ENCODE data around the gene HMHB1.
A peak's percentile ranks its signal among the peaks of the same experiment; 100 is the strongest.

HMHB1 gene

DNA sequence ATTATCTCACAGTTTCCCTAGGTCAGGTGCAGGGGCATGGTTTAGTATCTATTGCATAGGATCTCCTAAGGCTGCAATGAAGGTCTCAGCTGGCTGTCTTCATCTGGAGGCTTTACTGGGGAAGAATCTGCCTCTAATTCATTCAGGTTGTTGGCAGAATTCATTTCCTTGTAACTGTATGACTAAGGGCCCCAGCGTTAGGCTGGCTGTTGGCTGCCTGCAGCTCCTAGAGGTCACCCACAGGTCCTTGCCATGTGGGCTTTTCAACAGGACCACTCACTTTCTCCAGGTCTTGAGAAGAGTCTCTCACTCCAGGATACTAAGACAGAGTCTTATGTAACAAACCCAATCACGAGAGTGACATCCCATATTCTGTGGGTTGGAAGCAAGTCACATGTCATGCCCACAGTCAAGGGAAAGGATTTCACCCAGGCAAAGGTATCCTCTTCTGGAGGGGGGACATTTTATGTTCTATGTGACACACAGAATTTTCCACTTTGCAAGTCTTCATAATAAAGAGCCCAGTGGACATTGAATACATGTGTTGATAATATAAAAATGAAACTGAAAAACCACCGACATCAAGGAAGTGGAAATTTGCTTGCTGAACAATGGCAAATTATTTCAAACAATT, 38.2 kb downstream of the HMHB1 start:
- H3K4me3 ChIP-seq (replicated peaks in 1 of 2; ENCODE audit: low read depth in 2 of 2, low read length in 2 of 2): no peak overlapping the region
- no peak for TF ChIP-seq CTCF (IDR thresholded peaks at IDR 0.05; ENCODE audit: low read depth, low read length)
- DNase-seq (ENCODE audit: low read depth in 2 of 2): no peak

DNA sequence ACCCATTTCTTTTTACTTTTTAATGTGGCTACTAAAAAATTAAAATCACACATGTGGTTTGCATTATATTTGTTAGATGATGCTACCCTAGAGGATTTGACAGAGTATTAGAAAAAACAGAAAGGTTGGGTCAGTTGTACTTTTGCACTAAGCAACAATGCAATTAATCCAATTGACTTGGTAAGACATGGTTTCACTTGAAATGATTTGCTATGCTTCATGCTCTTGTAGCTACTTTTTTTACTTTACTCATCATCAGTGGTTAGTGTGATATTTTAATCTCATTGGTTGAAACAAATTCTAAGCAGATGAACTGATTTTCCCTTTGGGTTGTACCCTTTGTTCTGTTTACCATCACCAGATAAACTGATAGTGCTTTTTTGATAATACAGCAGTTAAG, 39.4 kb downstream of the HMHB1 start:
- DNase-seq (ENCODE audit: low read depth in 2 of 2): no peak
- H3K4me3 ChIP-seq (replicated peaks in 1 of 2; ENCODE audit: low read depth in 2 of 2, low read length in 2 of 2): no peak overlapping the region
- no peak for TF ChIP-seq CTCF (IDR thresholded peaks at IDR 0.05; ENCODE audit: low read depth, low read length)

GRCh38 chr5:143860211-143860610, 48.2 kb downstream of the HMHB1 start:
- H3K4me3 ChIP-seq (replicated peaks in 1 of 2; ENCODE audit: low read depth in 2 of 2, low read length in 2 of 2): no peak overlapping the region
- no peak for TF ChIP-seq CTCF (IDR thresholded peaks at IDR 0.05; ENCODE audit: low read depth, low read length)

DNA sequence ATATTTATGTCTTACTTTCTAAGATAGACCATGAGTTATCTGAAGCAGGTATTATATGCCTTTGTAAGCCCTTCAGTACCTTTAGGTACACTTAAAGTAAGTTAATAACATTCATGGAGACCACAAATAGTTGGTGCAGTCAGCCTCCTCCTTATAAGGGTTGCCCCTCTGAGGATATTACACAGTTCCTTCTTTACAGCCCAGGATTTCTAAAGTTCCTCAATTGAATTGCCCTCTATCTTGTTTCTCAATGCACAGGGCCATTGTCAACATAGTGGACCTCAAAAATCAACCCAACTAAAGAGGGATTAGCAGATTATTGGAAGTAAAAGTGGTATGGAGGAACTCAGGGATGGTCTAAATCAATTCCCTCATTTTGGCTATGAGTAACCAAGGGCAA, 50.3 kb downstream of the HMHB1 start:
- DNase-seq (ENCODE audit: low read depth in 2 of 2): no peak
- no peak overlapping the region for H3K4me3 ChIP-seq (replicated peaks in 1 of 2; ENCODE audit: low read depth in 2 of 2, low read length in 2 of 2)
- TF ChIP-seq CTCF (IDR thresholded peaks at IDR 0.05; ENCODE audit: low read depth, low read length): no peak

More at GRCh38 chr5:143860211-143860610, 48.2 kb downstream of the HMHB1 start:
- no peak for DNase-seq (ENCODE audit: low read depth in 2 of 2)

DNA sequence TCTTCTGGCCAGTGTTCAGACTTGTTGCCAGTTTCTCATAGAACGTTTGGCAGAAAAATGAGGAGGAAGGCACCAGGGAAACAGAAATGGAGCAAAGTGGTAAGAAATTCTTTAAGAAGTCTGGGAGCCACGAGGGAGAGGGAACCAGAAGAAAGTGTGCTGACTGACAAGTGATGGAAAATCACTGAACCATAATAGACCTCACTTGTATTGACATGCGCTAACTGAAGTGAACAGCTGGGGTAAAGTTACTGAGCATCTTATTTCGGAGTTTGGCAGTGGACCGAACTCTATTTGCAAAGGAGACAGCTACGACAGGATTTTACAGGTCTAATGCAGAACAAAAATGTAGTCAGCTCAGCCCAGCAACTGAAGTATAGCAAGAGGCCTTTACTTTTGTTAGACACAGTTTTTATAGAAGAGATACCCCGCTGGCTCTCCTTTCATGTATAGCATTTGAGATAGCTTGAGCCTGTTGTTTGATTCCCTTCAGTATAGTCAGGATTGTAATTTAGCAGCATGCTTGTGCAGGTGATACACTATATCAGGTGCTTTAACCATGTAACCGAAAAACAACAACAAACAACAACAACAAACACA, 53.6 kb downstream of the HMHB1 start:
- no peak overlapping the region for H3K4me3 ChIP-seq (replicated peaks in 1 of 2; ENCODE audit: low read depth in 2 of 2, low read length in 2 of 2)
- TF ChIP-seq CTCF (IDR thresholded peaks at IDR 0.05; ENCODE audit: low read depth, low read length): no peak
- DNase-seq (ENCODE audit: low read depth in 2 of 2): peak in 1 of 2 donors; percentile 34

All from cardiac fibroblast (primary cell).